GM04503 (cell line): Measurements from ENCODE around the gene OGFR.

Source experiments
- DNase-seq: peaks from one replicate; pipeline ENCODE4 v3.0.0-alpha.2; 2012; ENCODE audit warnings: low read depth

OGFR gene

GRCh38 chr20:62782149-62782892 is 22.3 kb upstream of the OGFR start:
- no peak for DNase-seq

DNA sequence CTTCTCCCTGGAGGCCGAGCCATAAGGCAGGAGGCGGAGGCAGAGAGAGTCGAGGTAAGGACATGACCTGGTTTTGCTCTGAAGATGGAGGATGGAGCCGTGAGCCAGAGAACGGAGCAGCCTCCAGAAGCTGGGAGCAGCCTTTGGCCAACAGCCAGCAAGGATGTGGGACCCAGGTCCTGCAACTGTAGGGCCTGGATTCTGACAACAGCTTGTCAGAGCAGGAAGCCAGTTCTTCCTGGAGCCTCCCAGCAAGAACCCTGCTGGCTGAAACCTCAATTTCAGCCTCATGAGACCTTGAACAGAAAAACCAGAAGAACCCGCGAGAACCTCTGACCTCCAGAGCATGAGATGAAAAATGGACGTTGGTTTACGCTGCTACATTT is 21.7 kb upstream of the OGFR start:
- DNase-seq = no peak

GRCh38 chr20:62784497-62784896 is 20.1 kb upstream of the OGFR start:
- no peak for DNase-seq

DNA sequence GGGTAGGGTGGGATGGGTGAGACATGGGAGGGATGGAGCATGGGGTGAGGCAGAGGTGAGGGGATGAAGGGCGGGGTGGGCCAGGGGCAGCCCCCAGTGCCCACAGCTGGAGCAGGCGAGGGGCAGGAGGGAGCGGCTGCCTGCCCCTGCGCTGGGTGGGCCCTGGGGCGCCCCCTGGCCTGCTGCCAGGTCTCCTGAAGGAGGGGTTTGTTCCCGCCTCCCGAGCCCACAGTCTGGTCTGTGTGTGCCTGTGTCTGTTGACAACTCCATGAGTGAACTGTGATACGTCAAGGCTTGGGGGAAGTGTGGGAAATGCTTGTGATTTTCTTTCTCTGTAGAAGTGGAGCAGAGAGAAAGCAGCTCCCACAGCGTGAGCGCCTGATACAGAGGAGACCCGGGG is 19.2 kb upstream of the OGFR start:
- no peak for DNase-seq

GRCh38 chr20:62786157-62786556 is 18.5 kb upstream of the OGFR start:
- DNase-seq = no peak

DNA sequence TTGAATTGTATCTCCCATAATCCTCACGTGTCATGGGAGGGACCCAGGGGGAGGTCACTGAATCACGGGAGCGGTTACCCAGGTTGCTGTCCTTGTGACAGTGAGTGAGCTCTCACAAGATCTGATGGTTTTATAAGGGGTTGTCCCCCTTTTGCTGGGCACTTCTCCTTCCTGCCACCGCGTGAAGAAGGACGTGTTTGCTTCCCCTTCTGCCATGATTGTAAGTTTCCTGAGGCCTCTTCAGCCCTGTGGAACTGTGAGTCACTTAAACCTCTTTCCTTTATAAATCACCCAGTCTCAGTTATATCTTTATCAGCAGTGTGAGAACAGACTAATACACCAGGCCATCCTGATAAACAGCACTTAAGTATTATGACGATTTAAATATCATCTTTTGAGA is 17.3 kb upstream of the OGFR start:
- DNase-seq = no peak

GRCh38 chr20:62787866-62788265 is 16.8 kb upstream of the OGFR start:
- no peak for DNase-seq

DNA sequence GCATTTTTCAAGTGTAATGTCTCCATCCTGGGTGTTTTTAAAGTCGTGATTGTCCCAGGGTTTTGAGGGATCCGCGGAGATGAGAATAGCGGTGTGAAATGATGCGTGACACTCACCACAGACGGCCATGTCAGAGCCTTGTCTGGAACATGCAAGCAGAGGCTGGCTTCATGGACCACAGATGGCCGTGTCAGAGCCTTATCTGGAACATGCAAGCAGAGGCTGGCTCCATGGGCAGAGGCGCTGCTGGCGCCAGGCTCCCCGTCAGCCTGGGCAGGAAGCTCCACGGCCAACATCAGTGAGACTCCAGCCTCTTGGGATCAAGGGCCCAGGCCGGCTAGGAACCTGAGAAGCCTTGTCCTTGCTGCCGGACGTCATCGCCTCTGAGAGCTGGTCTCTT is 16.0 kb upstream of the OGFR start:
- no peak for DNase-seq

- DNase-seq = no peak
These were observed 14.6 kb upstream of the OGFR start for GRCh38 chr20:62790075-62790474.

DNA sequence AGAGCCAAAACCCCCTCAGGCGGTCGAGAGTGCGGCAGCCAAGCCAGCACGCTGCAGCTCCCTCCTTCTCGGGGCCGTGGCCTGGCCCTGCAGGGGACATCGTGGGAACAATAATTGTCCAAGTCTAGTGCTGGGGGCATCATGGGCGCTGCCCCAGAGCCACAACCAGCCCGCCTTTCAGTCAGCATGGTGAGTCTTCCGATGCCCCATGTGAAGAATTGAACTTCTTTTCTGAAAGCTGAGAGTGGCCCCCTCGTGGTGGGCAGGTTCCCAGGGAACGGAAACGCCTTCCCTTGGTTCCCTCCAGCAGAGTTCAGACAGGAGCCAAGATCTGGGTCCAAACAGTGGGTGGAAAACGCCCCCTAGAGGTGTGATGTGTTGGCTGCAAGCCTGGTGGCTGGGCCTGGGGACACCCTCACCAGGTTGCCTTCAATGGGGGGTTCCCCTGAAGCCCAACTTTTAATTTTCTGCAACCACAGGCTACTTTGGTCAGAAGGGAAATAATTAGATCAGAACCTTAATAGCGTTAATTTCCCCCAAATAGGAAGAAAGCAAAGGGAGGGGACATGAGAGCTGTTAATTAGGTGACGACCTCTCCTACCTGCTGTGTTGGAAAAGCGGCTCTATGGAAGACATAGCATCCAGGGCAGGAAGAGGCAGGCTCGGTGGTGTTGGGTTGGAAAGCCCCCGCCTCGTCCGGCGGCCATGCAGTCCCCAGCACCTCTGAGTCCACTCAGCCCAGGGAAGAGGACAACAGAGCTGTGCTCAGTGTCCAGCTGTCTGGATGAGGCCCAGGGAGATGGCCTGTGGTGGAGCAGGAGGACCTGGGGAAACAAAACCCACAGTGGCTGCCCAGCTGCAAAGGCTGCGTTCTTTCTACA is 13.1 kb upstream of the OGFR start:
- no peak for DNase-seq

- DNase-seq = no peak
These were observed 12.3 kb upstream of the OGFR start for GRCh38 chr20:62792182-62792939.

GRCh38 chr20:62792940-62793756 is 11.5 kb upstream of the OGFR start:
- no peak for DNase-seq

DNA sequence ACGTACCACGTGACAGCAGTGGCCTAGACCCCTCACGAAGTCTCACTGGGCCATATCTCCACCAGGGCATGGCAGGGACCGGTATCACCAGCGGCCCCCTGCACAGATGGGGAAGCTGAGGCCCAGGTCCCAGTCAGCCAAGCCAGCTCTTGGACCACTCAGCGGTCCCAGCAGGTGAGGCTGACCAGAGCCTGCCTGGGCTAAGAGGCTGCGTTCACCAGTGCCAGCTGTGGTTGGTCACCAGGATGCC is 11.0 kb upstream of the OGFR start:
- DNase-seq = no peak

DNA sequence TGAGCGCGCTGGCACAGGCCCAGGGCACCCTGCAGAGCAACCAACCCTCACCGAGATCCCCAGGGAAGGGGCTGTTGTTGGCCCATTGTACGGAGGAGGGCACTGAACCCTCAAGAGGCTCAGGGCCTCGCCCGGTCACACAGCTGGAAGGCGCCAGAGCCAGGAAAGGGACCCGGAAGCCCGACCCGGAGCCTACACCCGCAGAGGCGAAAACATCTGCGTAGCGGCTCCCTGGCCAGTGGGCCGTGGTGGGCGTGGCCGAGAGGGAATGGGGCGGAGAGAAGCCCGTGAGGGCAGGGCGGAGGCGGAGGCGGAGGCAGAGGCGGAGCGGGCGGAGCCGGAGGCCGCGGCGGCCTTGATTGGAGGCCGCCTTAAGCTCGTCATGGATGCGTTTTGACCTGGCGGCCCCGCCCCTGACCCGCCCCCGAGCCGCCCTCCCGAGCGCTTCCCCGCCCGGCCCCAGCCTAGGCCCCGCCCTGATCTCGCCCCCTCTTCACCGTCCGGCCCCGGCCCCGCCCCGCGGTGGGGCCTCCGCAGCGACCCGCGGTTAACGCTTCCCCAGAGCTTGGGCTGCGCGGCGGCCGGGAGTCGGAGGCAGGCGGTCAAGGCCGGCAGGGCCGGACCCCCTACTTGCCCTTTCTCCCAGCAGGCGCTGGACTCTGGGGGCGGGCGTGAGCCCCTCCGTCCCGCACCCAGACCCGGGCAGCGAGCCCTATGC is 10.5 kb upstream of the OGFR start:
- DNase-seq = peak; percentile 55

- no peak for DNase-seq
These were observed 9.4 kb upstream of the OGFR start for GRCh38 chr20:62795023-62795761.

GRCh38 chr20:62796699-62797491 is 7.7 kb upstream of the OGFR start:
- no peak for DNase-seq

GRCh38 chr20:62797671-62798532 is 6.7 kb upstream of the OGFR start:
- DNase-seq = no peak

- DNase-seq = no peak
These were observed 5.6 kb upstream of the OGFR start for GRCh38 chr20:62799036-62799435.

DNA sequence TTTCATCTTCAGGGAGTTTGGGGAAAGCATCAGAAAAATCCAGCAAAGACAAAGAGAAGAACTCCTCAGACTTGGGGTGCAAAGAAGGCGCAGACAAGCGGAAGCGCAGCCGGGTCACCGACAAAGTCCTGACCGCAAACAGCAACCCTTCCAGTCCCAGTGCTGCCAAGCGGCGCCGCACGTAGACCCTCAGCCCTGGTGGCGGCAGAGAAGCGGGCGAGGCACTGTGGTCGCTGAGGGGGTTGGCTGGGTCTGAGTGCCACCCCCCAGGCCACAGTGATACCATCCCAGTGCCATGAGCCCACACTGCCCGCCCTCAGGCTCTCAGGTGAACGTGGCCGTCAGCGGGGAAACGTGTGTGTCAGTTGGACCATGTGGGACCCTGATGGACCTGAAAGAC is 5.2 kb upstream of the OGFR start:
- DNase-seq = no peak
